Fibroblast of skin of scalp (primary cell): Measurements from ENCODE around the gene CLTCL1.
"Not testable (repeated sequence)": the region's sequence is repeated elsewhere in the genome, so short reads cannot be mapped to it uniquely, and the experiment has no call there.

Experiments
- DNase-seq: peaks from one replicate; pipeline ENCODE4 v3.0.0-alpha.2; 2013

CLTCL1 gene

GRCh38 chr22:19174106-19175025, 117.2 kb downstream of the CLTCL1 start:
- peak; percentile 77 for DNase-seq

- no peak for DNase-seq
These were observed 118.2 kb downstream of the CLTCL1 start for GRCh38 chr22:19173047-19174035.

GRCh38 chr22:19172213-19173046, 119.1 kb downstream of the CLTCL1 start:
- no peak for DNase-seq

GRCh38 chr22:19169947-19170318, 121.6 kb downstream of the CLTCL1 start:
- DNase-seq: no peak

- no peak for DNase-seq
These were observed 122.2 kb downstream of the CLTCL1 start for GRCh38 chr22:19169002-19169946.

GRCh38 chr22:19168088-19168890, 123.2 kb downstream of the CLTCL1 start:
- DNase-seq: no peak

GRCh38 chr22:19167106-19167869, 124.2 kb downstream of the CLTCL1 start:
- no peak for DNase-seq

- DNase-seq: no peak
These were observed 125.1 kb downstream of the CLTCL1 start for GRCh38 chr22:19166421-19166820.

- DNase-seq: no peak
These were observed 127.1 kb downstream of the CLTCL1 start for GRCh38 chr22:19164425-19164824.

GRCh38 chr22:19158649-19159048, 132.9 kb downstream of the CLTCL1 start:
- DNase-seq: not testable (repeated sequence)

GRCh38 chr22:19156109-19156508, 135.4 kb downstream of the CLTCL1 start:
- DNase-seq: not testable (repeated sequence)

GRCh38 chr22:19152942-19153883, 138.3 kb downstream of the CLTCL1 start:
- no peak for DNase-seq

GRCh38 chr22:19151329-19152191, 140.0 kb downstream of the CLTCL1 start:
- DNase-seq: no peak

GRCh38 chr22:19150482-19151328, 140.8 kb downstream of the CLTCL1 start:
- no peak for DNase-seq

- DNase-seq: no peak
These were observed 141.5 kb downstream of the CLTCL1 start, which contains the start of gene GSC2 for GRCh38 chr22:19149991-19150390. TSS of gene GSC2 (minus strand) at chr22:19150292. CDS start at chr22:19150283, 9 bp downstream.
